GM21447 (cell line): ENCODE results near the gene KDM2B.
"Not testable (repeated sequence)": the region's sequence is repeated elsewhere in the genome, so short reads cannot be mapped to it uniquely, and the experiment has no call there.

Experiments
- ATAC-seq: cut with Tn5 transposase; IDR thresholded peaks from one replicate; pipeline ENCODE4 v1.9.1; 2021; ENCODE audit not compliant: unreplicated experiment

KDM2B gene

GRCh38 chr12:121397521-121397920, 183.3 kb downstream of the KDM2B start:
- ATAC-seq = no peak

GRCh38 chr12:121392325-121392716, 188.5 kb downstream of the KDM2B start:
- ATAC-seq = no peak

- ATAC-seq = peak; percentile 72
Observed at GRCh38 chr12:121391619-121392324, 189.1 kb downstream of the KDM2B start.

- no peak for ATAC-seq
Observed at GRCh38 chr12:121390856-121391255, 190.0 kb downstream of the KDM2B start.

GRCh38 chr12:121388421-121388981, 192.3 kb downstream of the KDM2B start:
- no peak for ATAC-seq

- not testable (repeated sequence) for ATAC-seq
Observed at GRCh38 chr12:121384891-121385290, 195.9 kb downstream of the KDM2B start.

GRCh38 chr12:121383601-121384021, 197.2 kb downstream of the KDM2B start:
- ATAC-seq = no peak

- ATAC-seq = no peak
Observed at GRCh38 chr12:121379945-121380344, 200.9 kb downstream of the KDM2B start.
